Measurements from ENCODE around the gene PERCC1. TPM values are rescaled to one million over a fixed set of nuclear protein-coding genes. Genes with fewer than 3 reads are reported as not detected.
A peak's percentile ranks its signal among the peaks of the same experiment; 100 is the strongest.

Gene PERCC1
- total RNA-seq, 1 experiment from 2014 or later = not detected

DNA sequence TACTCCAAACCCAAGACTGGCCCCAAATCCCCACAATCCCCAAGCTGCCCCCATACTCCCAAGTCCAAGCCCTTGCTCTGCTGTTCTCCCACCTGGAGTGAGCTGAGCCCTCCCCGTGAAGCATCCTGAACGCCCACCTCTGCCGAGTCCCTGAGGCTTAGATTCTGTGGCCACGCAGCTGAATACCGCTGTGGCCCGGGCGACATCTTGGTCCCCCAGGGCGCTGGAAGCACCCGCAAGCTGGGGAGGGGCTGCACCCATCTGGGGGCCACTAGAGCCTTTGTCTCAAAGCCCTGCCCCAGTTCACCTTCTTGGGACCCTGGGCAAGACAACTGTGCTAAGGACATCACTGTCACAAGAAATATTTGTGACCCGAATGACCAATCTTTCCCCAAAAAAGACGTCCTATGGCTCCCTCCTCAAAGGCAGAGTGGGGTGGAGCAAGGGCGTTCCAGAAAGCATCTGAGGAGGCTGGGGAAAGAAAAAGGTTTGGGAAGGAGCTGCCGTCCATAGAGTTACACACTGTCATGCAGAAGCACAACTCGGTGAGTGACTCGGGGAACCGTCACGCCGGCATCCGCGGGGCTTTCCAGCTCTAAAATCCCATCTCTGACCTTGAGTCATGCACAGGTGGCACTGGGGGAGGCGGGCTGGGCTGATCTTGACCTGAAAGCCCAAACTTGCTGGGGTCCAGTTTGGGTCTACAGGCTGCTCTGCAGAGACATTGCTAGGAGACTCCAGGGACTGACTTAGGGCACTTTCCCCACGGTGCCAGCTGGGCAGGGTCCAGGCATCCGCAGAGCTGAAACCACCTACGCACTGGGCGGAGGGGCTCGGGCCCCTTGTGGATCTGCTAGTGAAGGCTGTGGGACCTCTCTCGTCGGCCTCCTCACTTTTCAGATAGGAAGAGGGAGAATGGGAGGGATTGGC, 51.3 kb downstream of the PERCC1 start:
- ChIA-PET POLR2A (ENCODE audit: unreplicated experiment) (interaction anchor here (0.6 kb wide), 1 partner anchor 359 kb away, joined by 3 read pairs; no protein-coding TSS in a partner anchor), CTCF (interaction anchor here (0.6 kb wide), 2 partner anchors 12 to 540 kb away, joined by 3 to 14 read pairs; no protein-coding TSS in a partner anchor)
- ATAC-seq (peak; percentile 97), DNase-seq (peak; percentile 87)
- H3K9me3 ChIP-seq (ENCODE audit: low read length) = no peaks in the 10 kb centered on the region
- TF ChIP-seq EZH2 (IDR thresholded peaks at IDR 0.05; ENCODE audit: low read length, unreplicated experiment) (no peak), EZH2phosphoT487 (IDR thresholded peaks at IDR 0.05; ENCODE audit: borderline replicate concordance, low read length) (no peak), CTCF (conservative IDR thresholded peaks at IDR 0.05; ENCODE audit: low read depth, low read length) (no peak)
- no TSS peak for BruUV-seq (replicated peaks)
- H3K27ac ChIP-seq (ENCODE audit: low read length) = peak overlapping the region; percentile 81
- H3K27me3 ChIP-seq (ENCODE audit: low read length) = no peaks in the 10 kb centered on the region
- peak overlapping the region; percentile 40 for H3K9ac ChIP-seq (ENCODE audit: low read length)
- no peak overlapping the region for H3K4me3 ChIP-seq (ENCODE audit: low read length)
- H4K20me1 ChIP-seq (ENCODE audit: low read length) = no peaks in the 10 kb centered on the region
- intact Hi-C loops (cut with micrococcal nuclease) = no loop called here
- no peaks in the 10 kb centered on the region for H3K9me2 ChIP-seq (replicated peaks; ENCODE audit: low read length)
- no peaks in the 10 kb centered on the region for H3F3A ChIP-seq (ENCODE audit: low read length, unreplicated experiment)
- H2AFZ ChIP-seq (ENCODE audit: low read length) = peak overlapping the region; percentile 67
- no peaks in the 10 kb centered on the region for H3K36me3 ChIP-seq (ENCODE audit: low read depth, low read length)
- no peaks in the 10 kb centered on the region for H3K79me2 ChIP-seq (ENCODE audit: low read length)
- H3K4me1 ChIP-seq (ENCODE audit: insufficient read depth, low read length) = peaks cover 12% of the 10 kb centered on the region
- H3K4me2 ChIP-seq (ENCODE audit: low read length) = peak overlapping the region; percentile 66

Other genes starting within 250 kb of the PERCC1 start
- gene TPSG1, start 205.8 kb upstream of the PERCC1 start, total RNA-seq (2014; rRNA removed) = not detected in 2 replicates
- gene TPSB2, start 200.9 kb upstream of the PERCC1 start, total RNA-seq (2014; rRNA removed) = not detected in 2 replicates
- gene TPSAB1, start 190.4 kb upstream of the PERCC1 start, total RNA-seq (2014; rRNA removed) = not detected in 2 replicates
- not detected in 2 replicates for gene TPSD1, start 175.0 kb upstream of the PERCC1 start, total RNA-seq (2014; rRNA removed)
- gene UBE2I, start 121.4 kb upstream of the PERCC1 start, total RNA-seq (2014; rRNA removed) = 71.3 and 116 TPM in 2 replicates
- gene BAIAP3, start 97.4 kb upstream of the PERCC1 start, total RNA-seq (2014; rRNA removed) = 13.1 and 18.2 TPM in 2 replicates
- 117 and 142 TPM in 2 replicates for gene TSR3, start 79.2 kb upstream of the PERCC1 start, total RNA-seq (2014; rRNA removed)
- gene GNPTG, start 79.1 kb upstream of the PERCC1 start, total RNA-seq (2014; rRNA removed) = 36.0 and 36.3 TPM in 2 replicates
- gene UNKL, start 16.4 kb upstream of the PERCC1 start, total RNA-seq (2014; rRNA removed) = 18.8 and 33.9 TPM in 2 replicates
- gene UQCC4, start 10.3 kb upstream of the PERCC1 start, total RNA-seq (2014; rRNA removed) = 27.0 and 33.2 TPM in 2 replicates
- gene CCDC154, start 13.5 kb downstream of the PERCC1 start, total RNA-seq (2014; rRNA removed) = not detected in 2 replicates
- gene CLCN7, start 44.0 kb downstream of the PERCC1 start, total RNA-seq (2014; rRNA removed) = 48.2 and 66.6 TPM in 2 replicates
- gene PTX4, start 57.9 kb downstream of the PERCC1 start, total RNA-seq (2014; rRNA removed) = 0.22 and 0.40 TPM in 2 replicates
- gene TELO2, start 62.3 kb downstream of the PERCC1 start, total RNA-seq (2014; rRNA removed) = 37.8 and 61.3 TPM in 2 replicates
- gene TMEM204, start 102.6 kb downstream of the PERCC1 start, total RNA-seq (2014; rRNA removed) = not detected in 2 replicates
- 4.2 and 6.2 TPM in 2 replicates for gene IFT140, start 181.0 kb downstream of the PERCC1 start, total RNA-seq (2014; rRNA removed)
- gene CRAMP1, start 181.3 kb downstream of the PERCC1 start, total RNA-seq (2014; rRNA removed) = 8.5 and 15.5 TPM in 2 replicates
- gene JPT2, start 247.2 kb downstream of the PERCC1 start, total RNA-seq (2014; rRNA removed) = 85.2 and 86.5 TPM in 2 replicates

Data from PC-3 (cell line).